Muscle of leg (tissue), 11 donors: Measurements from ENCODE around the gene TDRD12. TPM values are rescaled to one million over a fixed set of nuclear protein-coding genes. Genes with fewer than 3 reads are reported as not detected.

Experiments used
- DNase-seq: peaks from one replicate; pipeline ENCODE4 v3.0.0; 2013
- H3K27ac ChIP-seq: one replicate; pipeline ENCODE4 v1.5.1; 2013; ENCODE audit warnings: mild to moderate bottlenecking, low read length, control low read depth
- H3K27me3 ChIP-seq: one replicate; pipeline ENCODE4 v1.6.1; 2013; ENCODE audit warnings: low read length; ENCODE audit not compliant: control insufficient read depth, insufficient read depth
- H3K36me3 ChIP-seq: one replicate; pipeline ENCODE4 v1.6.1; 2013; ENCODE audit warnings: low read length; ENCODE audit not compliant: control insufficient read depth, insufficient read depth
- H3K4me1 ChIP-seq: one replicate; pipeline ENCODE4 v1.6.1; 2013; ENCODE audit warnings: low read length; ENCODE audit not compliant: control insufficient read depth, insufficient read depth
- H3K4me3 ChIP-seq: one replicate; pipeline ENCODE4 v1.5.1; 2013; ENCODE audit warnings: low read length, control low read depth
- H3K9me3 ChIP-seq: replicated peaks from 2 replicates; pipeline ENCODE4 v1.6.1; 2013; ENCODE audit warnings: low read depth, low read length; ENCODE audit not compliant: control insufficient read depth
- WGBS: methylation state at CpG from one replicate; pipeline ENCODE4 v1.1.5; 2013; ENCODE audit warnings: missing lambda C conversion rate; ENCODE audit not compliant: insufficient coverage; 5-methylcytosine and 5-hydroxymethylcytosine counted together
- polyA plus RNA-seq, 8 donors: library from polyadenylated mRNA; unstranded; fragments of 120-200 nt; gene quantifications; one replicate each; pipeline versions ENCODE4 v1.2.1 to v1.2.3, GENCODE V29; 2013; ENCODE audit warnings: inconsistent platforms in 1 of 8, low replicate concordance in 1 of 8; ENCODE audit not compliant: insufficient read length in 8 of 8, insufficient read depth in 1 of 8
- total RNA-seq: library from RNA; stranded (reverse); fragments of 120-200 nt; gene quantifications from one replicate; pipeline ENCODE4 v1.2.4, GENCODE V29; 2013

Gene TDRD12
- total and polyA plus RNA-seq, 9 donors = 0.10 to 0.95 (median 0.22) TPM

GRCh38 chr19:32870981-32871451, 151.4 kb downstream of the TDRD12 start:
- 83% methylated on average over 11 of the region's 12 CpGs for WGBS
- Histone ChIP-seq H3K4me1 (peaks cover 11% of the 10 kb centered on the region), H3K27me3 (no peaks in the 10 kb centered on the region), H3K27ac (no peak overlapping the region), H3K4me3 (no peak overlapping the region), H3K9me3 (no peaks in the 10 kb centered on the region), H3K36me3 (no peaks in the 10 kb centered on the region)
- DNase-seq = no peak

- no CpG with 5 or more reads among the region's 3 CpGs for WGBS
- Histone ChIP-seq H3K4me3 (no peak overlapping the region), H3K9me3 (no peaks in the 10 kb centered on the region), H3K27me3 (no peaks in the 10 kb centered on the region), H3K27ac (no peak overlapping the region), H3K36me3 (no peaks in the 10 kb centered on the region), H3K4me1 (no peaks in the 10 kb centered on the region)
- no peak for DNase-seq
Observed at GRCh38 chr19:32872391-32872790, 152.8 kb downstream of the TDRD12 start.

- Histone ChIP-seq H3K36me3 (peaks cover 5% of the 10 kb centered on the region), H3K4me1 (no peaks in the 10 kb centered on the region), H3K4me3 (no peak overlapping the region), H3K9me3 (no peaks in the 10 kb centered on the region), H3K27ac (no peak overlapping the region), H3K27me3 (no peaks in the 10 kb centered on the region)
- no peak for DNase-seq
- 100% methylated on average over 1 of the region's 18 CpGs for WGBS
Observed at GRCh38 chr19:32873247-32873959, 153.8 kb downstream of the TDRD12 start.

- DNase-seq = no peak
- no peaks in the 10 kb centered on the region for H3K27me3 ChIP-seq
- H3K4me1 ChIP-seq = no peaks in the 10 kb centered on the region
- no peaks in the 10 kb centered on the region for H3K9me3 ChIP-seq
- H3K36me3 ChIP-seq = peaks cover 11% of the 10 kb centered on the region
- H3K27ac ChIP-seq = no peak overlapping the region
- 98% methylated on average over 6 of the region's 9 CpGs for WGBS
- no peak overlapping the region for H3K4me3 ChIP-seq
Observed at GRCh38 chr19:32874605-32875004, 155.0 kb downstream of the TDRD12 start.

- DNase-seq = no peak
- no peaks in the 10 kb centered on the region for H3K9me3 ChIP-seq
- no peaks in the 10 kb centered on the region for H3K27me3 ChIP-seq
- H3K27ac ChIP-seq = no peak overlapping the region
- H3K4me1 ChIP-seq = no peaks in the 10 kb centered on the region
- no peak overlapping the region for H3K4me3 ChIP-seq
- 80% methylated on average over 2 of the region's 7 CpGs for WGBS
- H3K36me3 ChIP-seq = peaks cover 20% of the 10 kb centered on the region
Observed at GRCh38 chr19:32875428-32875827, 155.9 kb downstream of the TDRD12 start.

- Histone ChIP-seq H3K4me1 (no peaks in the 10 kb centered on the region), H3K4me3 (no peak overlapping the region), H3K27ac (no peak overlapping the region), H3K9me3 (no peaks in the 10 kb centered on the region), H3K36me3 (peaks cover 20% of the 10 kb centered on the region), H3K27me3 (no peaks in the 10 kb centered on the region)
- WGBS = 88% methylated on average over 9 of the region's 9 CpGs
- DNase-seq = no peak
Observed at GRCh38 chr19:32876236-32876918, 156.8 kb downstream of the TDRD12 start.

GRCh38 chr19:32876919-32877285, 157.3 kb downstream of the TDRD12 start:
- H3K27ac ChIP-seq = no peak overlapping the region
- DNase-seq = peak; percentile 22
- no peaks in the 10 kb centered on the region for H3K9me3 ChIP-seq
- H3K4me1 ChIP-seq = no peaks in the 10 kb centered on the region
- no peaks in the 10 kb centered on the region for H3K27me3 ChIP-seq
- WGBS = 32% methylated on average over 8 of the region's 12 CpGs
- H3K36me3 ChIP-seq = peaks cover 20% of the 10 kb centered on the region
- no peak overlapping the region for H3K4me3 ChIP-seq

Other genes with a start within 250 kb of the TDRD12 start
- 124 TPM for gene PDCD5, start 138.6 kb upstream of the TDRD12 start, total RNA-seq
- 100 to 1,000 TPM; 109 to 134 (median 115) TPM for gene PDCD5, start 138.6 kb upstream of the TDRD12 start, polyA plus RNA-seq
- gene ANKRD27, start 44.6 kb upstream of the TDRD12 start, total RNA-seq = 11.6 TPM
- gene ANKRD27, start 44.6 kb upstream of the TDRD12 start, polyA plus RNA-seq = 10 to 100 TPM in 6 of 8 donors, 1 to 10 TPM in 2; 9.6 to 18.3 (median 11.5) TPM
- gene RGS9BP, start 43.9 kb upstream of the TDRD12 start, total RNA-seq = 0.49 TPM
- under 1 TPM in 7 of 8 donors, not detected in 1; 0.08 to 0.42 (median 0.17) TPM for gene RGS9BP, start 43.9 kb upstream of the TDRD12 start, polyA plus RNA-seq
- 5.3 TPM for gene NUDT19, start 27.9 kb upstream of the TDRD12 start, total RNA-seq
- gene NUDT19, start 27.9 kb upstream of the TDRD12 start, polyA plus RNA-seq = 1 to 10 TPM; 6.4 to 9.4 (median 8.6) TPM
- 0.22 TPM for gene SLC7A9, start 150.0 kb downstream of the TDRD12 start, total RNA-seq
- gene SLC7A9, start 150.0 kb downstream of the TDRD12 start, polyA plus RNA-seq = 1 to 10 TPM in 2 of 8 donors, under 1 TPM in 6; 0.18 to 2.1 (median 0.44) TPM